OCI-LY3 (cell line): ENCODE results near the gene CGB1.

Experiments used
- H2AFZ ChIP-seq: fragments of 200-600, 300-600 bp; shearing (Covaris generic); 2 replicates; pipeline ENCODE4 v1.6.0; 2014; ENCODE audit warnings: antibody characterized with exemption, low read depth, low read length
- H3K27ac ChIP-seq: fragments of 200-600, 300-600 bp; sonication (generic); 2 replicates; pipeline ENCODE4 v1.5.1; 2014; ENCODE audit warnings: mild to moderate bottlenecking, low read length, moderate library complexity, mixed read lengths
- H3K27me3 ChIP-seq: fragments of 200-600, 300-600 bp; sonication (generic); 2 replicates; pipeline ENCODE4 v1.6.1; 2014; ENCODE audit warnings: low read depth, low read length, mixed read lengths
- H3K36me3 ChIP-seq: fragments of 200-600, 300-600 bp; sonication (generic); replicated peaks from 2 replicates; pipeline ENCODE3; 2014; ENCODE audit warnings: low read depth, low read length, mixed read lengths
- H3K4me1 ChIP-seq: fragments of 300-600, 200-600 bp; sonication (generic); 2 replicates; pipeline ENCODE4 v1.6.1; 2014; ENCODE audit warnings: low read length, mixed read lengths
- H3K4me2 ChIP-seq: fragments of 200-600, 300-600 bp; sonication (generic); 2 replicates; pipeline ENCODE4 v1.6.1; 2014; ENCODE audit warnings: low read length, mixed read lengths
- H3K4me3 ChIP-seq: fragments of 300-600, 200-600 bp; sonication (generic); 2 replicates; pipeline ENCODE4 v1.5.1; 2014; ENCODE audit warnings: antibody characterized with exemption, mild to moderate bottlenecking, low read length, moderate library complexity
- H3K79me2 ChIP-seq: fragments of 300-600, 200-600 bp; shearing (Covaris generic); 2 replicates; pipeline ENCODE4 v1.6.1; 2014; ENCODE audit warnings: mild to moderate bottlenecking, low read length, mixed read lengths
- H3K9ac ChIP-seq: fragments of 300-600, 200-600 bp; shearing (Covaris generic); 2 replicates; pipeline ENCODE4 v1.6.0; 2014; ENCODE audit warnings: mild to moderate bottlenecking, low read length, moderate library complexity
- H3K9me3 ChIP-seq: fragments of 200-600, 300-600 bp; shearing (Covaris generic); 2 replicates; pipeline ENCODE4 v1.6.1; 2014; ENCODE audit warnings: low read length, mixed read lengths; ENCODE audit not compliant: insufficient read depth
- H4K20me1 ChIP-seq: fragments of 200-600, 300-600 bp; sonication (generic); 2 replicates; pipeline ENCODE4 v1.6.1; 2016; ENCODE audit warnings: low read length, mixed read lengths; ENCODE audit not compliant: insufficient read depth
- CTCF ChIP-seq: fragments of 200-600, 300-600 bp; sonication (generic); IDR thresholded peaks from 2 replicates; pipeline ENCODE4 v1.5.1; 2014; ENCODE audit warnings: antibody characterized with exemption, low read length, low read depth
- EZH2phosphoT487 ChIP-seq: fragments of 200-600 bp; shearing (Covaris generic); IDR thresholded peaks from 2 replicates; pipeline ENCODE4 v1.6.1; 2018; ENCODE audit warnings: antibody characterized with exemption, mixed run types, low read depth

Gene CGB1

GRCh38 chr19:49067554-49067953 is 30.9 kb upstream of the CGB1 start:
- Histone ChIP-seq H3K27ac (no peak overlapping the region), H3K36me3 (no peaks in the 10 kb centered on the region), H3K9ac (no peak overlapping the region), H3K27me3 (peaks cover 25% of the 10 kb centered on the region), H3K4me3 (no peak overlapping the region), H3K9me3 (no peaks in the 10 kb centered on the region), H4K20me1 (no peaks in the 10 kb centered on the region), H3K4me2 (no peak overlapping the region), H3K4me1 (no peaks in the 10 kb centered on the region), H3K79me2 (no peaks in the 10 kb centered on the region), H2AFZ (no peak overlapping the region)
- TF ChIP-seq CTCF (no peak), EZH2phosphoT487 (no peak)

GRCh38 chr19:49065905-49066512 is 29.3 kb upstream of the CGB1 start:
- no peak overlapping the region for H3K4me2 ChIP-seq

GRCh38 chr19:49064768-49065611 is 28.3 kb upstream of the CGB1 start, which contains the start of gene NTF4:
Gene NTF4 (minus strand): TSS chr19:49064818. CDS start chr19:49061997, 2,821 bp downstream.
- Histone ChIP-seq H3K4me2 (0 out of 2 replicates have a peak within 1 kb of the TSS, but pooled peaks have one; percentile 29), H3K79me2 (no peaks in the 10 kb centered on the region), H3K4me1 (no peaks in the 10 kb centered on the region), H3K4me3 (no peak within 1 kb of the TSS), H3K27me3 (peaks cover 25% of the 10 kb centered on the region), H2AFZ (no peak within 1 kb of the TSS), H3K27ac (no peak within 1 kb of the TSS), H3K9me3 (no peaks in the 10 kb centered on the region), H4K20me1 (no peaks in the 10 kb centered on the region), H3K36me3 (no peaks in the 10 kb centered on the region), H3K9ac (no peak within 1 kb of the TSS)
- TF ChIP-seq EZH2phosphoT487 (no peak), CTCF (no peak)

More at GRCh38 chr19:49065905-49066512, 29.3 kb upstream of the CGB1 start:
- no peaks in the 10 kb centered on the region for H3K4me1 ChIP-seq
- peaks cover 25% of the 10 kb centered on the region for H3K27me3 ChIP-seq
- no peak overlapping the region for H2AFZ ChIP-seq
- H3K9ac ChIP-seq = no peak overlapping the region
- H3K9me3 ChIP-seq = no peaks in the 10 kb centered on the region
- no peaks in the 10 kb centered on the region for H3K79me2 ChIP-seq
- TF ChIP-seq EZH2phosphoT487 = no peak
- no peak overlapping the region for H3K27ac ChIP-seq
- no peaks in the 10 kb centered on the region for H3K36me3 ChIP-seq
- no peaks in the 10 kb centered on the region for H4K20me1 ChIP-seq
- H3K4me3 ChIP-seq = no peak overlapping the region

GRCh38 chr19:49064029-49064629 is 27.4 kb upstream of the CGB1 start:
- H3K36me3 ChIP-seq = no peaks in the 10 kb centered on the region
- H2AFZ ChIP-seq = no peak overlapping the region
- H3K4me3 ChIP-seq = no peak overlapping the region
- no peaks in the 10 kb centered on the region for H3K4me1 ChIP-seq
- no peak overlapping the region for H3K9ac ChIP-seq
- H3K4me2 ChIP-seq = 0 out of 2 replicates have a peak overlapping the region, but pooled peaks have one; percentile 29
- no peak overlapping the region for H3K27ac ChIP-seq
- H3K27me3 ChIP-seq = peaks cover 25% of the 10 kb centered on the region
- no peaks in the 10 kb centered on the region for H3K79me2 ChIP-seq
- H4K20me1 ChIP-seq = no peaks in the 10 kb centered on the region
- TF ChIP-seq EZH2phosphoT487 = no peak
- TF ChIP-seq CTCF = no peak
- no peaks in the 10 kb centered on the region for H3K9me3 ChIP-seq
